ENCODE data around the gene PTPRN2. TPM values are rescaled to one million over a fixed set of nuclear protein-coding genes. Genes with fewer than 3 reads are reported as not detected.

PTPRN2 gene
- total RNA-seq, 4 donors from 2014 or later = 14.9 to 34.3 (median 21.3) TPM

GRCh38 chr7:157644946-157645345 is 942.7 kb downstream of the PTPRN2 start:
- Histone ChIP-seq H3K36me3 (no peaks in the 10 kb centered on the region), H3K27ac (no peak overlapping the region), H3K4me3 (no peak overlapping the region), H3K27me3 (no peaks in the 10 kb centered on the region), H3K4me1 (no peaks in the 10 kb centered on the region), H3K9me3 (no peaks in the 10 kb centered on the region)
- TF ChIP-seq POLR2A (IDR thresholded peaks at IDR 0.05) (no peak), CTCF (IDR thresholded peaks at IDR 0.05) (no peak)
- peak in 1 of 3 donors; percentile 4 for DNase-seq

GRCh38 chr7:157643525-157643970 is 944.1 kb downstream of the PTPRN2 start:
- Histone ChIP-seq H3K9me3 (no peaks in the 10 kb centered on the region), H3K36me3 (no peaks in the 10 kb centered on the region), H3K4me1 (no peaks in the 10 kb centered on the region), H3K27ac (no peak overlapping the region), H3K4me3 (no peak overlapping the region), H3K27me3 (no peaks in the 10 kb centered on the region)
- peak in 1 of 3 donors; percentile 30 for DNase-seq
- TF ChIP-seq CTCF (IDR thresholded peaks at IDR 0.05) (no peak), POLR2A (IDR thresholded peaks at IDR 0.05) (no peak)

- Histone ChIP-seq H3K27me3 (no peaks in the 10 kb centered on the region), H3K27ac (no peak overlapping the region), H3K4me1 (no peaks in the 10 kb centered on the region), H3K4me3 (no peak overlapping the region), H3K9me3 (no peaks in the 10 kb centered on the region), H3K36me3 (no peaks in the 10 kb centered on the region)
- DNase-seq = peak in 1 of 3 donors; percentile 11
- no peak for TF ChIP-seq CTCF (IDR thresholded peaks at IDR 0.05)
- TF ChIP-seq POLR2A (IDR thresholded peaks at IDR 0.05) = no peak
Observed at GRCh38 chr7:157641866-157642265, 945.8 kb downstream of the PTPRN2 start.

- Histone ChIP-seq H3K27ac (no peak overlapping the region), H3K4me1 (no peaks in the 10 kb centered on the region), H3K9me3 (no peaks in the 10 kb centered on the region), H3K4me3 (no peak overlapping the region), H3K27me3 (no peaks in the 10 kb centered on the region), H3K36me3 (no peaks in the 10 kb centered on the region)
- TF ChIP-seq POLR2A (IDR thresholded peaks at IDR 0.05) = no peak
- no peak for TF ChIP-seq CTCF (IDR thresholded peaks at IDR 0.05)
- no peak for DNase-seq
Observed at GRCh38 chr7:157640144-157640543, 947.5 kb downstream of the PTPRN2 start.

GRCh38 chr7:157638563-157638962 is 949.1 kb downstream of the PTPRN2 start:
- TF ChIP-seq CTCF (IDR thresholded peaks at IDR 0.05) (no peak), POLR2A (IDR thresholded peaks at IDR 0.05) (no peak)

More at GRCh38 chr7:157638563-157638962, 949.1 kb downstream of the PTPRN2 start:
- H3K4me1 ChIP-seq = no peaks in the 10 kb centered on the region
- no peak overlapping the region for H3K27ac ChIP-seq
- DNase-seq = no peak
- no peaks in the 10 kb centered on the region for H3K27me3 ChIP-seq
- H3K9me3 ChIP-seq = no peaks in the 10 kb centered on the region
- H3K4me3 ChIP-seq = no peak overlapping the region
- no peaks in the 10 kb centered on the region for H3K36me3 ChIP-seq
